NCI-H82 (cell line): Measurements from ENCODE around the gene APBB1IP.
"Not testable (repeated sequence)": the region's sequence is repeated elsewhere in the genome, so short reads cannot be mapped to it uniquely, and the experiment has no call there.

ENCODE experiments used
- DNase-seq: peaks from one replicate; lab custom pipeline; 2025; lab: John Stamatoyannopoulos, UW

APBB1IP gene

DNA sequence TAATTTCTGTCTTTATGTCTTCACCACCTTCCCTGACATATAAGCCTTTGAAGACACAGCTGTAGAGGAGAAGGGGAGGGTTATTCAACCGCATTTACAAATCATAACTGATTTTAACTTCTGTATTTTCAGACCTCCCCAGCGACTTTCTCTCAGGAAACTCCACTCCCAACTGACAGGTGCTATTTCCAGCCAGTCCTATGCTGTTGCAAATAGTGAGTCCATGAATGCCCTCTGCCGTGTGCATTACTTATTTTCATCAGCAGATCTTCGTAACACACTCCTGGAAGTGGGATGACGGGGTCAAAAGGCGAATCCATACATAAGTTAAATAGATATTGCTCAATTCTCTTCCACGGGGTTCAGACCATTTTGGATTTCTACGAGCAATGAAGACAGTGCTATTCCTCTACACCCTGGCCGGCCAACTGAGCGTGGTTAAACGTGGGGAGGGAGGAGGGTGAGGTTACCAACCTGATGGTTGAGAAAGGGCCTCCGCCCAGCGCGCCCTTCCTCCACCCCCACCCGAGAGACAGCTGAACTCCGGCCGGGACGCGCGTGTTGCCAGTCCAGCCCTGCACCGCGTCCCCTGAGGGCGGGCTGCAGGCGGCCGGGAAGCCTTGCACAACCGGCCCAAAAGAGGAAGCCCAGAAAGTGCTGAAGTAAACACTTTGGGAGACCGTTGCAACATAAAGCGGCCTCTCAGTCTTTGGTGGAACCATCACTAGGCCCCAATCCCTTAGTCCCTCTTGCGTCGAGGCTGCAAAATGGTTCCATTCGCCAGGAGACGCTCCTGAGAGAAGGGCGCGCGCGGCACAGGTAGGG, at the start of gene APBB1IP:
Gene APBB1IP (plus strand): TSS at position 705 of the 825 bp plus-strand sequence. CDS start 53,986 bp downstream, outside the sequence.
- DNase-seq = no peak

DNA sequence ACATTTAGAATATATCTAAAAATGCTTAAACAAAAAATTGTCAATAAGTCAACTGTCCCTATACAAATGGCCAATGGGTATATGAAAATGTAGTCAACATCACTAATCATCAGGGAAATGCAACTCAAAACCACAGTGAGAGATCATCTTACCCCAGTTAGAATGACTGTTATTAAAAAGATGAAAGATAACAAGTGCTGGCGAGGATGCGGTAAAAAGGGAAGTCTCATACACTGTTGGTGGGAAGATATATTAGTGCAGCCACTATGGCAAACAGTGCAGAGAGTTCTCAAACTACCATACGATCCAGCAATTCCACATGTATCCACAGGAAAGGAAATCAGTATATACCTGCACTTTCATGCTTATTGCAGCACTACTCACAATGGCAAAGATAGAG, 48.6 kb upstream of the APBB1IP start:
- DNase-seq = no peak

DNA sequence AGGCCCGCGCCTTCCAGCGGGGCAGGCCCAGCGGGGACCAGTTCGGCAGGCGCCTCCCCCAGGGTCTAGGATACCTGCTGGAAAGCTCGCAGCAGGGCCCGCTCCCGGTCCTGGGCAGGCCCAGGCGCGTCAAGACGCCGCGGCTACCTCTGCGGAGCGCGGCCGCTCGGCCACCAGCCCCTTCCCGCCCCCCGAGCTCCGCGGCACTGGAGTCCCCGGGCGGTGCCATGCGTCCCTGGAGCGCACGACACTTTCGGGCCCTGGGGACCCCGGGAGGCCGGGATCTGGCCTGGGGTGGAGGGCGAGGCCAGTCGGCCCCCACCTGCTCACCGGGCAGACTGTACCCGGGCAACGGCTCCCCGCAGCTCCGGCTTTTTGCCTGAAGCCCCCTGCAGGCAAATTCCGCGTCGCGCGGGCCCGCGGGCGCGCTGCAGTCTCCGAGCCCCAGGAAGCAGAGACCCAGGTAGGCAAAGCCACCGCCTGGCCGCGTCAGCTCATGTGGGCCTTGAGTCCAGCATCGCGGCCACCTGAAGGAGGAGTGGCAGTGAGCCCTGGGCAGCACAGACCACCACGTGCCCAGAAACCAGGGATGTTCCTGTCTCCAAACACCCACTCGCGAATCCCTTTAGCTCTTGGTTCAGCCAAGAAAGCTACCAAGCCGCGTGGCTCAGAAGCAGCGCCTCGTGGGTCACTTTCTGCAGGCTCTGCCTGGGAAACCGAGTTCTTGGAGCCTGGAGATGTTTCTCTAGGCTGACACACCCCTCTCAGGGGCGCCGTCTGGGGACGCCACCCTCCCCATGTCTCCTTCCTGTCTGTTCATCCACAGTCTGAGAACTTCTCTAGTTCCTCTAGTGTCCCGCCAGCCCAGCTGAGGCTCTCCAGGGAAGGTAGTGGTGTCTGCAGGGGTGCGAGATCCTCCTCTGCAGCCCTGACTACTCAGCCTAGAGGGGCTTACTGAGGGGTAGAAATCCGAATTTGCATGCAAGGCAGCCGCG, 46.1 kb upstream of the APBB1IP start:
- DNase-seq = no peak

DNA sequence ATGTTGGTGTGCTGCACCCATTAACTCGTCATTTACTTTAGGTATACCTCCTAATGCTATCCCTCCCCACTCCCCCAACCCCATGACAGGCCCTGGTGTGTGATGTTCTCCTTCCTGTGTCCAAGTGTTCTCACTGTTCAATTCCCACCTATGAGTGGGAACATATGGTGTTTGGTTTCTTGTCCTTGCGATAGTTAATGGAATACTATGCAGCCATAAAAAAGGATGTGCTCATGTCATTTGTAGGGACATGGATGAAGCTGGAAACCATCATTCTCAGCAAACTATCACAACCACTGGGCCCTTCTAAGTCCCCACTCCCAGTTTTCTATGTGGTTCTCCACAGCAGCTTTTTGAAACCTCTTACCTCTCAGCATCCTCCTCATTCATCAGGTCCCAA, 39.8 kb upstream of the APBB1IP start:
- DNase-seq = not testable (repeated sequence)

- no peak for DNase-seq
Measured at GRCh38 chr10:26407406-26407969, 30.7 kb upstream of the APBB1IP start.

- no peak for DNase-seq
Measured at GRCh38 chr10:26408858-26409494, 29.2 kb upstream of the APBB1IP start.

DNA sequence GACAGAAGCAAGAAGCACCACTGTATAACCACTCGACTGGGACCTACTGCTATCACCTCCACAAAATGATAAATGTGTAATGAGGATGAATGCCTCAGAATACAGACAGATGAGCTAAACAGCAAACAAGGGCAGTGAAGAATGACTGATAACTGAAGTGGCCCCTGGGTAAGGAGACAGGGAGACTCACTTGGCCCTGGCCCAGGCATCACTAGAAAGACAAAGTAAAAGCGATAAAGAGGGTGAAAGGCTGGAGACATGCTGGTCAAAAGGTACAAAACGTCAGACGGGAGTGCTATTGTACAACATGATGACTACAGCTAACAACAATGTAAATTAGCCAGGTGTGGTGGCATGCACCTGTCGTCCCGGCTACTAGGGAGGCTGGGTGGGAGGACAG, 27.8 kb upstream of the APBB1IP start:
- no peak for DNase-seq

DNA sequence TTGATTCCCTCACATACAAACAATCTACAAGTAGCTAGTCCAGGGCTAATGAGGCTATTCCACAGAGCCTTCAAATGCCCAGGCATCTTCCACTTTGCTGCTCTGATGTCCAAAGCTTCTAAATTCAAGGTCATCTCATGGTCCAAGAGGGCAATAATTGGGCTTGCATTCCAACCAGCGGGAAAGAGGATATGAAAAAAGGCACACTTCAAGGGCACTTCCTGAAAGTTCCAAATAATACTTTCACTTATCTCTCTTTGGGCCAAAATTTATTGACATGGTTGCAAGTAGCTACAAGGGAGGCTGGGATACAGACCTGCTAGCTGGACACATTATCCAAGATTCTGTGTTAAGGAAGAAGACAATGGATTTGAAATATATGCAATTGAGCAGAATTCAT, 25.2 kb upstream of the APBB1IP start:
- no peak for DNase-seq

DNA sequence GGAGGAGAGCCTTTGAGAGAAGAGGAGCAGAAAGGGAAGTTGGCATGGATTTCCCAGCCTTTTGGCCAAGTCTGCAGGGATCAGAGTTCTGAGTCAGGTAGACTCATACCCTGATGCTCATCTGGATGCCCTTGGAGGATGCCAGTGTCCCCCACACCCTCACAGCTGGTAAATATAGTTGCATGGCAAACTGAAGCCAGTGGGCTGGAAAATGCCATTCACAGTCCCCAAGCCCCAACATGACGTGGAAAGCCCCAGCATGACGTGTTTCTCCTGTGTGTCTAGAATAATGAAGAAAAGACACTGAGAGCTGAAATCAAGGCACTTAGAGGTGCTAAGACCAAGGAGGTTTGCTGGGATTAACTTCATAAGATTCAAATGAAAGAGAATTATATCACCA, 24.8 kb upstream of the APBB1IP start:
- DNase-seq = no peak

GRCh38 chr10:26417136-26417535, 21.0 kb upstream of the APBB1IP start:
- DNase-seq = no peak

- no peak for DNase-seq
Measured at GRCh38 chr10:26422977-26423376, 15.2 kb upstream of the APBB1IP start.

DNA sequence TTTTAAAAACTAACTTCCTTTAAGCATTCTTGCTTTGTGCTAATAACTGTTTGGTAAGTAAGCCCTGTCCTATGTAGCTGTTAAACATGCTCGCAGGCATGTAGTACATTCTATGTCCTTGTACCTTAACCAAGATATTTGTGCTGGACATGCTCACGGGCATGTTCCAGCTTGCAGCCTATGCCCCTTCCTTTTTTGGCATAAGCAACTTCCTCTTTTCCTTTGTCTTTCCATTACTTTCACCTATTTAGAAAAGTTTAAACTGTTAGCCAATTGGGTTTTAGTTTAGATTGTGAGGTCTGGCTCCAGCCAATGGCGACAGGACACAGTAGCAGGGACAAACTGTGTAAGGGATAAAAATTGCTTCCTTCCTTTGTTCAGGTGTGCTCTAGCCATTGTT, 14.4 kb upstream of the APBB1IP start:
- no peak for DNase-seq

DNA sequence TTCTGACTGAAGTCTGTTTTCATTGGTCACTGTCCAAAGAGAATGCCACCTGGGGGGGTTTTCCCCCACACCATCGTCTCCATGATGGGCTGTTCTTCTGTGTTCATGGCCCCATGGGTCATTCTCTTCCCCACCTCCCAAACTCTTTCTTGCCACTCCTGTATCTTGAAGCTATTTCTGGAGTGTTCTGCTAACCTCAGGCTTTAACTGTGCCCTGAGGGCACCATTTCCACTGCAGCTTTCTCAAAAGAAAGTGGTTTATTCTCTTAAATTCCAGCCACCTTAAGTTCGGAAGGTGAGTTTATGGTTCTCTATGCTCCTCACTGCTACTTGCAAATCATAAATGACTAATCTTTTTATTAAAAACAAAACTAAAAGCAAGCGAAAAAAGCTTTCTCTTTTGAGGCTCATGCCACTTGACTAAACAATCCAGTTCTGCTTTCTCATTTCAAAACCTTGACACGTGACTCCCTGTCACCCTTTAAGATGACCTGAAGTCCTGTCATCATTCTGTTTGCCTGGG, 7.4 kb upstream of the APBB1IP start:
- DNase-seq = no peak

- DNase-seq = no peak
Measured at GRCh38 chr10:26432938-26433337, 5.2 kb upstream of the APBB1IP start.

DNA sequence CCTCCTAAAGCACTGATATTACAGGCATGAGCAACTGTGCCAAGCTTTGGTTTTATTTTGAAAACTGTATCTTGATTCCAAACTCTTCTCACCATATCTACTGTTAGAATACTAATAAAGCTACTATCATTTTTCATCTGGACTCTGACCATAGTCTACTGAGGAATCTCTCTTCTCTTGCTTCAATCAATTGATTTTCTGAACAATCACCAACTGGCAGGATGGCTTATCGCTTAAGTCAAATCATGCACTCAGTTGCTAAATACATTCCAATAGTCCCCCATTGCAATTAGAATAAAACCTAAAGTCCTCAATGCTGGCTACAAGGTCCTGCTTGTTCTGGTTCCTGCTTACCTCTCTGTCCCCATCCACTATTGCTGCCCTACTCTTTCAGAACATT, 2.3 kb upstream of the APBB1IP start:
- no peak for DNase-seq

DNA sequence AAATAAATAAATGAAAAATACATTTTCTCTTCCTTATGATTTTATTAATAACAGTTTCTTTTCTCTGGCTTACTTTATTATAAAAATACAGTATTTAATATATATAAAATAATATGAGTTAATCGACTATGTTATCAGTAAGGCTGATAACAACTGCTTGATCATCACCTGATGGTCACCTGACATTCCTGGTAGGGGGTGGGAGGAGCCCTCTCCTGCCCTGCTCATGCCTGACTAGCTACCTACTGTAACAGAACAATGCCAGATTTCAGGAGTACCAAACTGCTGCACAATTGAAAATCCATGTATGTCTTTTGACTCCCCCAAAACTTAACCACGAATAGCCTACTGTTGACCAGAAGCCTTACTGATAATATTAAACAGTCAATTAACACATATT, 1.3 kb upstream of the APBB1IP start:
- no peak for DNase-seq

GRCh38 chr10:26438534-26439341, 597 bp downstream of the APBB1IP start:
- no peak for DNase-seq

DNA sequence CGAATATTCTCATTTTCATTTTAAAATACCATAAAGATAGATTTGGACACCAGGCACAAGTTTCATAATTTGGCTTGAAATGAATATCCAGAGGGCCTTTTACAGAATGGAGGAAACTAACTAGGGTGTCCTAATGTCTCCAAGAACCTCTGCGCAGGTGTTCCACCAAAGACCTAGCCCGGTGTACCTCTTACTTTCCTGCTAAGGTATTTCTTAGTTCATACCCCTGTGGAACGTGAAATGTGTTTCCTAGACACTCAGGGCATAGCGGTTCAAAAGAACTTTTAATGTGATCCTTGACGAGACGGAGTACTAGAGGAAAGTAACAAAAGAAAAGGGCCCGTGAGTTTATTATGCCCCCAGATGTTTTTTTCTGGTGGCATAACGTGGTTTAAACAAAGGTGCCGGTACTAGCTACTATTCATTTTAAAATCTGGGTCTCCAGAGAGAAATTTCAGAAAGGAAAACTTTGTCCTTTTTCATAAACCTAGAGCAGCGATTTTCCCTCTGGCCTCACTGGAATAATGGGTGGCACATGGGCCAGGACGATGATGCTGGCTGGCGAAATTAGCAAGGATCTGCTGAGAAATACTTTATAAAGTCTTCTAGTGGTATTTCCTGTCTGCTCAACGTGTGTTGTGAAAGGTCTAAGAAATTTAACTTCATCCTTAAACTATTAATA, 1.4 kb downstream of the APBB1IP start:
- no peak for DNase-seq

- DNase-seq = no peak
Measured at GRCh38 chr10:26440088-26440470, 1.9 kb downstream of the APBB1IP start.

- DNase-seq = no peak
Measured at GRCh38 chr10:26441491-26442214, 3.5 kb downstream of the APBB1IP start.
